Measurements from ENCODE around the gene PCSK6.
"Not testable (repeated sequence)": the region's sequence is repeated elsewhere in the genome, so short reads cannot be mapped to it uniquely, and the experiment has no call there.

Gene PCSK6

GRCh38 chr15:101338502-101339057, 150.9 kb downstream of the PCSK6 start:
- DNase-seq (ENCODE audit: low read depth): no peak
- TF ChIP-seq, protein P1, sequence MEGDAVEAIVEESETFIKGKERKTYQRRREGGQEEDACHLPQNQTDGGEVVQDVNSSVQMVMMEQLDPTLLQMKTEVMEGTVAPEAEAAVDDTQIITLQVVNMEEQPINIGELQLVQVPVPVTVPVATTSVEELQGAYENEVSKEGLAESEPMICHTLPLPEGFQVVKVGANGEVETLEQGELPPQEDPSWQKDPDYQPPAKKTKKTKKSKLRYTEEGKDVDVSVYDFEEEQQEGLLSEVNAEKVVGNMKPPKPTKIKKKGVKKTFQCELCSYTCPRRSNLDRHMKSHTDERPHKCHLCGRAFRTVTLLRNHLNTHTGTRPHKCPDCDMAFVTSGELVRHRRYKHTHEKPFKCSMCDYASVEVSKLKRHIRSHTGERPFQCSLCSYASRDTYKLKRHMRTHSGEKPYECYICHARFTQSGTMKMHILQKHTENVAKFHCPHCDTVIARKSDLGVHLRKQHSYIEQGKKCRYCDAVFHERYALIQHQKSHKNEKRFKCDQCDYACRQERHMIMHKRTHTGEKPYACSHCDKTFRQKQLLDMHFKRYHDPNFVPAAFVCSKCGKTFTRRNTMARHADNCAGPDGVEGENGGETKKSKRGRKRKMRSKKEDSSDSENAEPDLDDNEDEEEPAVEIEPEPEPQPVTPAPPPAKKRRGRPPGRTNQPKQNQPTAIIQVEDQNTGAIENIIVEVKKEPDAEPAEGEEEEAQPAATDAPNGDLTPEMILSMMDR (IDR thresholded peaks at IDR 0.05; ENCODE audit: low read length, missing control alignments): no peak
- H3K4me3 ChIP-seq (replicated peaks; ENCODE audit: low read depth, low read length): no peak overlapping the region

DNA sequence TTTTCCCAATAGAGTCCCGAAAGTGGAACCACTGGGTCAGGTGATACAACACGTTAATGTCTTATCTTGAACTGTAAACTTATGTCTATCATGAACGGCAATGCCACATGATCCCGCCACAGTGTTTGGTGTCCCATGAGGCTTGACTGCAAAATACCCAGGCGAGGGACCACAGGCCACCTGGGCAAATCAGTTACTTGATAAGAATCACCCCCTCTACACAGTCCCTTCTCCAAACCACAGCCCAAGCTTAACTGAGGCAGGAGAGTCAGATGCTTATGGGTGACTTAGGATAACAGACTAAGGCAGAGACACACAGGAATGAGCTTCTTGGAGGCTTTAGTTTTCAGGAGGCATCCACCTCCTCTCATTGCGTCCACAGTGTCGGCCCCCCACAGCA, 151.5 kb downstream of the PCSK6 start:
- no peak overlapping the region for H3K4me3 ChIP-seq (replicated peaks; ENCODE audit: low read depth, low read length)
- TF ChIP-seq, protein P1 (IDR thresholded peaks at IDR 0.05; ENCODE audit: low read length, missing control alignments): no peak
- no peak for DNase-seq (ENCODE audit: low read depth)

GRCh38 chr15:101333907-101334789, 155.4 kb downstream of the PCSK6 start:
- H3K4me3 ChIP-seq (replicated peaks; ENCODE audit: low read depth, low read length); DNase-seq (ENCODE audit: low read depth): not testable (repeated sequence)

DNA sequence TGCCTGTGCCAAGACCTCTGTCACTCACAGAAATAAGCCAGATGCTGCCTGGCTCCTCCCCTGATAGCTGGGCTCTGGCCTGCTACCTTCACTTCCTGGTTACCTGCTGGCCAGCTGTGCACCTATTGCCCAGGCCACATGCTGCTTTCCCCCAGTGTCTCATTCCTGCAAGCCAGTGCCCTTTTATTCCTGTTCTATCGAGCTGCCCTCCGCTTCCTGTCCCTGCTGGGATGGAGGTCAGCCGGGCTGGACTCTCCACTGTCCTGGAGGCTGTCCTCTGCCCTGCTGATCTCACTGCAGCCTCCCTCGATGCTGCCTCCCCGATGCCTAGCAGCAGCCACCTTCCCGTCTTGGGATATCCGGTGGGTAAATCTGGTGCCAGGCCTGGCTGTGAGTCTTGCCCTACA, 157.4 kb downstream of the PCSK6 start:
- TF ChIP-seq, protein P1 (IDR thresholded peaks at IDR 0.05; ENCODE audit: low read length, missing control alignments): no peak
- no peak overlapping the region for H3K4me3 ChIP-seq (replicated peaks; ENCODE audit: low read depth, low read length)
- no peak for DNase-seq (ENCODE audit: low read depth)

DNA sequence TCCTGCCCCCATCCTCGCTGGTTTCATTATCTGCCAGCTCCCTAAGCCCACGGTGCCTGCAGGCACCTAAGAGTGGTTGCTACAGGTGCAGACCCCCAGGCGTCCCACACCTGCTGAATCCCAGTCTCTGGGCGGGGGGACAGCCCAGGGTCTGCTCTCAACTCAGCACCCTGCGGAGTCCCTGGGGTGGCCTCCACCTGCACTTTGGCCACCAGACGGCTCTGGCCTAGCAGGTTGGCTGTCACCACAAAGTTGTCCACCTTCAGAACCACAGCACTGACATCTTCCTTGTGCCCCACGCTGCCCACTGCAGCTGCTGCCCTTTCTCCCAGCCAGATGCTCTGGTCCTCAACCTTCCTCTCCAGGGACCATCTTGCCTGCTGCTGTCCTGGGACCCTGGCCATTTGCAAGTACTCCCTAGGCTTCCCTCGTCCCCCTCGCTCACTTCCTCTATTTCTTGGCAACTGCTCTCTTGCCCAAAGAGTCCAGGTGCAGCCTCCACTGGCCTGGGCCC, 159.6 kb downstream of the PCSK6 start:
- TF ChIP-seq, protein P1 (IDR thresholded peaks at IDR 0.05; ENCODE audit: low read length, missing control alignments): no peak
- no peak for DNase-seq (ENCODE audit: low read depth)
- no peak overlapping the region for H3K4me3 ChIP-seq (replicated peaks; ENCODE audit: low read depth, low read length)

DNA sequence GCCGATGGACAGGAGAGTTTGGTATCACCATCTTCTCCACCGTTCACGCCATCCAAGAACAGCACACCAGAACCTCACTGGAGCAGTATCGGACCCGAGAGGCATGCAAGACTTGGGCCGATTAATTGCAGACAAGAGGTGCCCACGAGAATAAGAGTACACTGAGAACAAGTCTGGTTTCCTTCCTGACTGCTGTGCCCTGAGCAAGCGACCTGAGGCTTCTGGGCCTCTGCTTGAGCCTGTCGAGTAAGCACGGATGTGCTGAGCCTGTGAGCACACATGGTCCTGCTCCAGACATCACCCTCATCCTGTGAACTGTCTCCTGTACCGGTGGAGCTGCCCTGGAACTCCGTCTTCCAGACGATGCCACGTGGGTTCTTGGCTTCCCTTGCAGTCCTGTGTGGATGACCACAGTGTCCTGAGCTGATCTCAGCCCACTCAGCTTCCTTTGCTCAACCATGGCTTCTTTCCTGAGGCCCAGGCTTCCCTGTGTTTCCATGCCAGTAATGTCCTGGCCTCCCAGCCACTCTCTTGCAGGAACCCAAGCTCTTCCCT, 160.1 kb downstream of the PCSK6 start:
- no peak overlapping the region for H3K4me3 ChIP-seq (replicated peaks; ENCODE audit: low read depth, low read length)
- DNase-seq (ENCODE audit: low read depth): no peak
- TF ChIP-seq, protein P1 (IDR thresholded peaks at IDR 0.05; ENCODE audit: low read length, missing control alignments): no peak

DNA sequence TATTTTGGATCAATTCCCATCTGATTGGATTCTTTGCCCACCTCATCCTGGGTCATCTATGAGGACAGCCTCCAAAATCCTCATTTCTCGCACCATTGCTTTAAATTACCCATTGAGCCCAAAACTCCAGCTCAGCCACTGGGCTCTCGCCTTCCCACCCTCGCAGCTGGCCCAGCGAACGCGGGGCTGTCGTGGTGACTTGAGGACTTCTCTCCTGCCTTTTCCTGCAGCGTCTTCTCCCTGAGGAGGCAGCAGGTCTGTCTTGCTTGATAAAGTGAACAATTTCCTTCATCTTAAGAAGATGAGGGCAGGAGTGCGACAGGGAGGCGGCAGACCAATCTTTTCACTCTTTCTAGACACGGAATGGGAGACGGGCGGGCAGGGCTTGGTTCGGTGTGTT, 161.5 kb downstream of the PCSK6 start:
- DNase-seq (ENCODE audit: low read depth): no peak
- no peak overlapping the region for H3K4me3 ChIP-seq (replicated peaks; ENCODE audit: low read depth, low read length)
- TF ChIP-seq, protein P1 (IDR thresholded peaks at IDR 0.05; ENCODE audit: low read length, missing control alignments): no peak

Measured in fibroblast of pulmonary artery (primary cell).